COLO668 (cell line): Measurements from ENCODE around the gene PARD6B.
"Not testable (repeated sequence)": the region's sequence is repeated elsewhere in the genome, so short reads cannot be mapped to it uniquely, and the experiment has no call there.

Source experiments
- DNase-seq: peaks from one replicate; lab custom pipeline; 2025; ENCODE audit not compliant: unreplicated experiment; lab: John Stamatoyannopoulos, UW

Gene PARD6B

GRCh38 chr20:50703651-50704438 is 27.5 kb upstream of the PARD6B start:
- DNase-seq, result not testable (repeated sequence)

DNA sequence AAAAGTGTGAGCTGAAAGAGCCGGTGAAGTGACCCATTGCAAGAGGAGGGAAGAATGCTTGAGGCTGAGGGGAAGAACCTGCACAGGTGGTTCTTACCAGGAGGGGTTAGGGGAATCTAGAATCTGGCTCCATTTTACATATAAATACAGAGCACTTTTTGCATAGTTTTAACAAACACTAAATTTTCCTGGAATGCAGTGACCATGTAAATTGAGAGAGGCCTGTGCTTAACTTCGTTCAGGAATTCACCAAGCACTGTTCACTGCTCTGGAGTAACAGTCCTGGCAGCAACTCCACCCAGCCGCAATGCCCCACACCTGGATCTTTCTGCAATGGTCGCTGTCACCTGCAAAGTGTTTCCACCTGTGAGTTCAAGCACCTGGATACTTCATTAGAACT is 26.9 kb upstream of the PARD6B start:
- DNase-seq, result no peak

- DNase-seq, result no peak
Measured at GRCh38 chr20:50704971-50705370, 26.4 kb upstream of the PARD6B start.

- no peak for DNase-seq
Measured at GRCh38 chr20:50708845-50709635, 22.3 kb upstream of the PARD6B start.

DNA sequence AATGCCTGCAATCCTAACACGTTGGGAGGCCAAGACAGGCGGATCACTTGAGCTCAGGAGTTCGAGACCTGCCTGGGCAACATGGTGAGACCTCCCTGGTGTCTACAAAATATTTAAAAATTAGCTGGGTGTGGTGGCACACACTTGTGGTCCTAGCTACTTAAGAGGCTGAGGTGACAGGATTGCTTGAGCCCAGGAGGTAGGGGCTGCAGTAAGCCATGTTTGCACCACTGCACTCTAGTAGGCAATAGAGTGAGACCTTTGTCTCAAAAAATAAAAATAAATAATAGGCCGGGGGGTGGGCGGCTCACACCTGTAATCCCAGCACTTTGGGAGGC is 21.8 kb upstream of the PARD6B start:
- DNase-seq, result no peak

GRCh38 chr20:50710492-50711063 is 20.8 kb upstream of the PARD6B start:
- no peak for DNase-seq

DNA sequence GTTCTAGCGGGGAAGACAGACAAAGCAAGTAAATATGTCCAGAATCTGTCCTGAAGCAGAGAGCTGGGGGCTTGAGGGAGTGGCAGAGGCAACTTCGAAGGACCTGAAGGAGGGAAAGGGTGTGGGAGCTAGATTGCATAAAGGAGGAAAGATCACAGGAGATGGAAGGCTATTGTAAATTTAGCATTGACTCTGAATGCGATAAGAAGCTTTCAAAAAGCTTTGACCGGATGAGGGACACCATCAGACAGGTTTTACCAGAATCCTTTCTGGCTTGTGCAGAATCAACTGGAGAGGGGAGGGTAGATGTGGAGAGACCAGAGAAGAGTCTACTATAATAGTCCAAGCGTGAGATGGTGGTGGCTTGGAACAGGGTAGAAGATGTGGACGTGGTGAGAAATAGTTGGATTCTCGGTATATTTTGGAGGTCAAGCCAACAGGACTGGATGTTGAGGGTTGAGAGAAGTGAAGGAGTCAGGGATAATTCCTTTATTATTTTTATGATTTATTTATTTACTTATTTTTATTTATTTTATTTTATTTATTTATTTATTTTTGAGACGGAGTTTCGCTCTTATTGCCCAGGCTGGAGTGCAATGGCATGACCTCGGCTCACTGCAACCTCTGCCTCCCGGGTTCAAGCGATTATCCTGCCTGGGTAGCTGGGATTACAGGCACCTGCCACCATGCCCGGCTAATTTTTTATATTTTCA is 20.1 kb upstream of the PARD6B start:
- DNase-seq, result no peak

DNA sequence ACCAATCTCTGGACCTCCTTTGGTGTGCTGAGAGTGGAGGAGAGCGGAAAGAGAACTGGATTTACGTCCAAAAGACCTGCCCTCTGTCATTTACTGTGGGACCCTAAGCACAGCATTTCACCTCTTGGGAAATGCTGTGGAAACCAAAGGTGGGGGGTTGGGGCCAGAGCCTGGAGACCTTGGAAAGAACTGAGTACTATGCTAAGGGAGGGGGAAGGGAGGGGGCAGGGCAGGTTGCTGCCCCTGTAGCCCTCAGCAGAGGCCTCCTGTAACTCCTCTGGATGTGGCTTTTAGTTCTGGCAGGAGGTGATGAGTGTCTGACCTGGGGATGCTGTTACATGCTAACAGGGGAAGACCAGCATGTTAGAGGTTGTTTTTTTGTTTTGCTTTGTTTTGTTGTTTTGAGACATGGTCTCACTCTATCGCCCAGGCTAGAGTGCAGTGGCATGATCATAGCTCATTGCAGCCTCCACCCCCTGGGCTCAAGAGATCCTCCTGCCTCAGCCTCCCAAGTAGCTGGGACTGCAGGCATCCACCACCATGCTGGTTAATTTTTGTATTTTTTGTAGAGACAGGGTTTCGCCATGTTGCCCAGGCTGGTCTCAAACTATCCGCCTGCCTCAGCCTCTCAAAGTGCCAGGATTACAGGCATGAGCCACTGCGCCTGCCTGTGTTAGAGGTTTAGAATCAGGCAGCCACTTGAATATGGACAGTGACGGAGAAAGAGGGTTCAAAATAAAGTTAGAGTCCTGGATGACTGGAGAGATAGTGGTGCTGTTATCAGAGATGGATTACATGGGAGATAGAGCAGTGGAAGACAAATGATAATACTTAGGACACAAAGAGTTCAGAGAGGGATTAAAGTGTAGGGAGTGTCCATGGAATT is 18.4 kb upstream of the PARD6B start:
- DNase-seq, result no peak

- no peak for DNase-seq
Measured at GRCh38 chr20:50713657-50714101, 17.7 kb upstream of the PARD6B start.

- not testable (repeated sequence) for DNase-seq
Measured at GRCh38 chr20:50714426-50714825, 17.0 kb upstream of the PARD6B start.

DNA sequence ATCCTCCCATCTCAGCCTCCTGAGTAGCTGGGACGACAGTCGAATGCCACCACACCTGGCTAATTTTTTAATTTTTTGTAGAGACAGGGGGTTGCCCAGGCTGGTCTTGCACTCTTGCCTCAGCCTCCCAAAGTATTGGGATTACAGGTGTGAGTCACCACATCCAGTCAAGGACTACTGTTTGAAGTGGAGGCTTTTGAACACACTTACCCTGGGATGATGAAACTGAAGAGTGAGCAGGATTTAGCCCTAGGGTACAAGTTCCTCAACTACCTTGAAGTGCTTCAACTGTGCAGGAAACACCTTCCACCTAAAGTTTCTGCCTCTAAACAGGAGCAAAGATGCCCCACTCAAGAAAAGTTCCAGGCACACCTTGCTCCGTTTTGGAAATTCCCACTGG is 15.7 kb upstream of the PARD6B start:
- no peak for DNase-seq

DNA sequence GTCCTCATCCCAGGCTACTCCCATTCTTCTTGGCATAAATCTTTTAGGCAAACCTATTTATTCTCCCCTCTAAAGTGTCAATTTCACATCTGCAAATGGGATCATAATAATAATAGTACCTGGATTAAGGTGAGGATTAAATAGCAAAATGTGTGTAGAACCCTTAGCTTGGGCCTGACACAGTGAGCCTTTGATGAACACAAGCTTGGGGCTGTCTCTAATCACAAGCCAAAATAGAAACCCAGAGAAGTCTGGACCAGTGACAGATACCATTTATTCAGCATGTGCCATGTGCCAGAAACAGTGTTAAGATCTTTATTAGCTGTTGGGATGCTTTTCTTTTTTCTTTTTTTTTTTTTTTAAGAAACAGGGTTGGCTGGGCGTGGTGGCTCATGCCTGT is 14.9 kb upstream of the PARD6B start:
- DNase-seq, result no peak

DNA sequence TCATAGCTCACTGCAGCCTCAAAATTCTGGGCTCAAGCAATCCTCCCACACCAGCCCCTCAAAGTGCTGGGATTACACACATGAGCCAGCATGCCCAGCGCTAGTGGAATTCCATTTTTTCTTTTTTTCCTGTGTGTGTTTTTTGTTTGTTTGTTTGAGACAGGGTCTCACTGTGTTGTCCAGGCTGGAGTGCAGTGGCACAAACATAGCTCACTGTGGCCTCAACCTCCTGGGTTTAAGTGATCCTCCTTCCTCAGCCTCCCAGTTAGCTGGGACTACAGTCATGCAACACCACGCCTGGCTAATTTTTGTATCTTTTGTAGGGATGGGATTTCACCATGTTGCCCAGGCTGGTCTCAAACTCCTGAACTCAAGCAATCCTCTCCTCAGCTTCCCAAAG is 14.1 kb upstream of the PARD6B start:
- DNase-seq, result no peak

GRCh38 chr20:50717974-50718761 is 13.2 kb upstream of the PARD6B start:
- DNase-seq, result no peak

DNA sequence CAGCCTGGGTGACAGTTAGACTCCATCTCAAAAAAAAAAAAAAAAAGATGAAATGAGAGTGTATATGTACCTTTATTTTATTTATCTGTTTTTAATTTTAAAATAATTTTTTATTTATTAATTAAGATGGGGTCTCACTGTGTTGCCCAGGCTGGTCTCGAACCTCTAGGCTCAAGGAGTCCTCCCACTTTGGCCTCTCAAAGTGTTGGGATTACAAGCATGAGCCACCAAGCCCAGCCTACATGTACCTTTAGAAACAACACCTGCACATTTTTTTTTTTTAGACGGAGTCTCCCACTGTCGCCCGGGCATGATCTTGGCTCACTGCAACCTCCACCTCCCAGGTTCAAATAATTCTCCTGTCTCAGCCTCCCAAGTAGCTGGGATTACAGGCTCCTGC is 12.1 kb upstream of the PARD6B start:
- DNase-seq, result no peak

- DNase-seq, result no peak
Measured at GRCh38 chr20:50720026-50720425, 11.4 kb upstream of the PARD6B start.

DNA sequence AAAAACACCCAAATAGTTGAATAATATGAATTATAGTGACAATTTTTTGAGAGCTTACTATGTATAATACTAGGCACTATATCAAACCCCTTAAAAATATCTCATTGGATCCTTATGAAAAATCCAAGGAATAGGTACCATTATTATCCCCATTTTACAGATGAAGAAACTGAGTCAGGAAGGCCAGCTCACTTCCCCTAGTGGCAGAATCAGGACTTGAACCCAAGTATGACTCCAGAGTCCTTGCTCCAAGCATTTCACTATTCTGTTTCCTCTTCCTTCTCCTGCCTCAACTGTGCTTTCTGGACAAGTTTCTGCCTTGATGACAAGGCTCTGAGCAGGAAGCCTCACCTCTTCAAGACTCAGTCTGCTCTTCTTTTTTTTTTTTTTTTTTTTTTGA is 10.8 kb upstream of the PARD6B start:
- no peak for DNase-seq

- no peak for DNase-seq
Measured at GRCh38 chr20:50721881-50722281, 9.5 kb upstream of the PARD6B start.

GRCh38 chr20:50722424-50723155 is 8.8 kb upstream of the PARD6B start:
- DNase-seq, result no peak
